Activated T-cell treated with anti-CD3 and anti-CD28 coated beads, Interleukin-2, amount 50 U/mL, for 72 hours (primary cell): ENCODE results near the gene HAT1. TPM values are rescaled to one million over a fixed set of nuclear protein-coding genes. Genes with fewer than 3 reads are reported as not detected.
"Not testable (repeated sequence)": the region's sequence is repeated elsewhere in the genome, so short reads cannot be mapped to it uniquely, and the experiment has no call there.

Experiments used
- ATAC-seq, 2 donors: fragments of 150-1000 bp; cut with Tn5 transposase; replicated peaks in 1 of 2; 2 replicates each; pipeline ENCODE4 v1.10.0; 2021; ENCODE audit warnings: moderate library complexity in 2 of 2, mild to moderate bottlenecking in 1 of 2
- DNase-seq, 2 donors: peaks; one replicate each; pipeline ENCODE4 v3.0.0; 2021 to 2022; ENCODE audit warnings: mixed read lengths in 1 of 2
- H3K27ac Mint-ChIP-seq: one replicate; pipeline ENCODE4 v1.8.0; 2022; ENCODE audit warnings: mild to moderate bottlenecking, moderate library complexity, mixed read lengths
- H3K27me3 Mint-ChIP-seq: one replicate; pipeline ENCODE4 v1.8.0; 2022; ENCODE audit warnings: low read depth, mixed read lengths
- H3K36me3 Mint-ChIP-seq, 2 donors: one replicate each; pipeline ENCODE4 v1.8.0; 2022; ENCODE audit warnings: mixed read lengths in 2 of 2, mild to moderate bottlenecking in 1 of 2; ENCODE audit not compliant: insufficient read depth in 2 of 2
- H3K4me1 Mint-ChIP-seq: one replicate; pipeline ENCODE4 v1.8.0; 2022; ENCODE audit warnings: low read depth, mixed read lengths
- H3K4me3 Mint-ChIP-seq, 2 donors: one replicate each; pipeline ENCODE4 v1.8.0; 2022; ENCODE audit warnings: mild to moderate bottlenecking in 2 of 2, mixed read lengths in 2 of 2, moderate library complexity in 2 of 2
- H3K9me3 Mint-ChIP-seq, 2 donors: one replicate each; pipeline ENCODE4 v1.8.0; 2022; ENCODE audit warnings: mixed read lengths in 2 of 2
- total RNA-seq, 2 donors: library from RNA; stranded (reverse); gene quantifications; one replicate each; pipeline ENCODE4 v1.2.3, GENCODE V29; 2022

Gene HAT1
- total RNA-seq, 2 donors from 2014 or later = 46.9 to 52.5 TPM

DNA sequence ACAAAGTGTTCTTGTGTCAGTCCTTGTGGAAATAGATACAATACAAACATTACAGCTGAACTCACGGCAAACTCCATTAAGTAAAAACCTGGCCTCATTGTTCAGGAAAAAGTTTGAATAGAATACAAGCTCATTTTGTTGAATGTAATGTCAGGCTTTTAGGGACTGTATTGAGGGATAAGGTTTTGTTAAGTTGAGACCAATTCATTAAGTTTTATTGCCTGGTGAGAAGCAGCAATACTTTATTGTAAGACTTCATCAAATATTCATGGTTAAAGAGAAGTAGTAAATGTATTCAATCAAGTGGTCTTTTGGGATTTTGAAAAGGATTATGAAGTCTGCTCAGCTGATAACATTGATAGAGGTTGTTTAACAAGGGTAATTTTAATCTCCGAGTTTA is 42.0 kb downstream of the HAT1 start:
- H3K9me3 Mint-ChIP-seq = no peaks in the 10 kb centered on the region
- H3K4me3 Mint-ChIP-seq = no peak overlapping the region
- DNase-seq (no peak), ATAC-seq (no peak)
- H3K36me3 Mint-ChIP-seq = peaks cover 2 to 16% of the 10 kb centered on the region in 2 donors
- peaks cover 14% of the 10 kb centered on the region for H3K4me1 Mint-ChIP-seq
- H3K27me3 Mint-ChIP-seq = no peaks in the 10 kb centered on the region
- no peak overlapping the region for H3K27ac Mint-ChIP-seq

DNA sequence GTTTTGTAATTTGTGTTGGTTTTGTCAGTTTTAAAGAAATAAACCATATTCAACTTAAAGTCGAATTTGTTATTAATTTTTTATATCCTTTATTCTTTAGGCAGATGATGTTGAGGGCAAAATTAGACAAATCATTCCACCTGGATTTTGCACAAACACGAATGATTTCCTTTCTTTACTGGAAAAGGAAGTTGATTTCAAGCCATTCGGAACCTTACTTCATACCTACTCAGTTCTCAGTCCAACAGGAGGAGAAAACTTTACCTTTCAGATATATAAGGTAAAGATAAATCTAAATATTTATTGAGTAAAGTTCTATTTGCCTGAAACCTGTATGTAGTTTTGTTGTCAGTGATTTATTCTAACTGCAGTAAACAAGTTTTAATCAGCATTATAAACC is 43.0 kb downstream of the HAT1 start:
- Mint-ChIP-seq H3K9me3 (no peaks in the 10 kb centered on the region), H3K27me3 (no peaks in the 10 kb centered on the region), H3K36me3 (peaks cover 2 to 13% of the 10 kb centered on the region in 2 donors), H3K27ac (no peak overlapping the region), H3K4me1 (peaks cover 14% of the 10 kb centered on the region), H3K4me3 (no peak overlapping the region)
- DNase-seq (no peak), ATAC-seq (peak; percentile 44 to 66)

- no peak overlapping the region for H3K27ac Mint-ChIP-seq
- H3K9me3 Mint-ChIP-seq = no peaks in the 10 kb centered on the region
- H3K4me1 Mint-ChIP-seq = peaks cover 14% of the 10 kb centered on the region
- H3K4me3 Mint-ChIP-seq = no peak overlapping the region
- H3K27me3 Mint-ChIP-seq = no peaks in the 10 kb centered on the region
- DNase-seq (no peak), ATAC-seq (peak in 1 of 2 donors; percentile 28)
- H3K36me3 Mint-ChIP-seq = peaks cover 2 to 13% of the 10 kb centered on the region in 2 donors
Measured at GRCh38 chr2:171965661-171966060, 43.4 kb downstream of the HAT1 start.

- no peaks in the 10 kb centered on the region for H3K27me3 Mint-ChIP-seq
- ATAC-seq (peak in 1 of 2 donors; percentile 64), DNase-seq (no peak)
- no peaks in the 10 kb centered on the region for H3K9me3 Mint-ChIP-seq
- peaks cover 14% of the 10 kb centered on the region for H3K4me1 Mint-ChIP-seq
- no peak overlapping the region for H3K4me3 Mint-ChIP-seq
- H3K36me3 Mint-ChIP-seq = peaks cover 2 to 15% of the 10 kb centered on the region in 2 donors
- no peak overlapping the region for H3K27ac Mint-ChIP-seq
Measured at GRCh38 chr2:171966235-171966634, 44.0 kb downstream of the HAT1 start.

GRCh38 chr2:171966688-171967087 is 44.4 kb downstream of the HAT1 start:
- Mint-ChIP-seq H3K27me3 (no peaks in the 10 kb centered on the region), H3K9me3 (no peaks in the 10 kb centered on the region)

DNA sequence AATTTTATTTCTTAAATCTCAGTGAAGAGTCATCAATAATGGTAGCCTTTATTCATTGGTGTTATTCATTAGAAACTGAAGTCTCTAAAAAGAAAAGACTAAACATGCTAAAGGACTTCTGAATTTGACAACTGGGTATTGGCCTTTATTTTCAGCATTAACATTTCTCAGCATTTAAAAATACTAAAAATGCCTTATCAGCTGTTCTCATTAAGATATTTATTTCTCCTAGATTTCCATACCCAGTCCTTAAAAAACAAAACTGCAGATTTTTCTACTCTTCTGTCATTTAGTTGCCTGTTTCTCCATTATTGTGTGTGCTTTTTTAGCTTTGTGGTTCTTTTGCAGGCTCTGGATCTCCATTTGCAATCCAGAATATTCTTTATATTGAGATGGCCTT is 46.2 kb downstream of the HAT1 start:
- Mint-ChIP-seq H3K36me3 (peaks cover 9 to 21% of the 10 kb centered on the region in 2 donors), H3K27me3 (no peaks in the 10 kb centered on the region), H3K4me3 (no peak overlapping the region), H3K4me1 (peaks cover 8% of the 10 kb centered on the region), H3K27ac (no peak overlapping the region), H3K9me3 (no peaks in the 10 kb centered on the region)
- ATAC-seq = no peak
- DNase-seq = no peak

More at GRCh38 chr2:171966688-171967087, 44.4 kb downstream of the HAT1 start:
- ATAC-seq (peak in 1 of 2 donors; percentile 57), DNase-seq (no peak)
- H3K4me3 Mint-ChIP-seq = no peak overlapping the region
- H3K4me1 Mint-ChIP-seq = peaks cover 14% of the 10 kb centered on the region
- peaks cover 4 to 16% of the 10 kb centered on the region in 2 donors for H3K36me3 Mint-ChIP-seq
- H3K27ac Mint-ChIP-seq = no peak overlapping the region

- no peak overlapping the region for H3K27ac Mint-ChIP-seq
- no peaks in the 10 kb centered on the region for H3K4me1 Mint-ChIP-seq
- no peaks in the 10 kb centered on the region for H3K27me3 Mint-ChIP-seq
- no peak for DNase-seq
- ATAC-seq = no peak
- peaks cover 14 to 19% of the 10 kb centered on the region in 2 donors for H3K36me3 Mint-ChIP-seq
- H3K4me3 Mint-ChIP-seq = no peak overlapping the region
- no peaks in the 10 kb centered on the region for H3K9me3 Mint-ChIP-seq
Measured at GRCh38 chr2:171972329-171972982, 50.2 kb downstream of the HAT1 start.

- ATAC-seq = no peak
- H3K9me3 Mint-ChIP-seq = no peaks in the 10 kb centered on the region
- H3K36me3 Mint-ChIP-seq = peaks cover 14 to 26% of the 10 kb centered on the region in 2 donors
Measured at GRCh38 chr2:171979103-171979502, 56.8 kb downstream of the HAT1 start.

GRCh38 chr2:171983924-171984323 is 61.7 kb downstream of the HAT1 start:
- not testable (repeated sequence) for H3K27ac Mint-ChIP-seq, DNase-seq, H3K4me1 Mint-ChIP-seq, H3K4me3 Mint-ChIP-seq, ATAC-seq, H3K27me3 Mint-ChIP-seq, H3K9me3 Mint-ChIP-seq
- peaks cover 5 to 13% of the 10 kb centered on the region in 2 donors for H3K36me3 Mint-ChIP-seq

More at GRCh38 chr2:171979103-171979502, 56.8 kb downstream of the HAT1 start:
- Mint-ChIP-seq H3K27ac (no peak overlapping the region), H3K4me1 (no peaks in the 10 kb centered on the region), H3K27me3 (no peaks in the 10 kb centered on the region), H3K4me3 (no peak overlapping the region)
- no peak for DNase-seq

GRCh38 chr2:171985076-171985475 is 62.8 kb downstream of the HAT1 start:
- DNase-seq = no peak
- no peak for ATAC-seq
- Mint-ChIP-seq H3K27ac (no peak overlapping the region), H3K27me3 (no peaks in the 10 kb centered on the region), H3K9me3 (no peaks in the 10 kb centered on the region), H3K4me3 (no peak overlapping the region), H3K36me3 (peaks cover 5 to 10% of the 10 kb centered on the region in 2 donors), H3K4me1 (no peaks in the 10 kb centered on the region)

- Mint-ChIP-seq H3K4me3 (no peak overlapping the region), H3K4me1 (peaks cover 10% of the 10 kb centered on the region), H3K27me3 (no peaks in the 10 kb centered on the region), H3K36me3 (peaks cover 3 to 9% of the 10 kb centered on the region in 2 donors), H3K27ac (no peak overlapping the region), H3K9me3 (no peaks in the 10 kb centered on the region)
- DNase-seq (no peak), ATAC-seq (no peak)
Measured at GRCh38 chr2:171986778-171987177, 64.5 kb downstream of the HAT1 start.

DNA sequence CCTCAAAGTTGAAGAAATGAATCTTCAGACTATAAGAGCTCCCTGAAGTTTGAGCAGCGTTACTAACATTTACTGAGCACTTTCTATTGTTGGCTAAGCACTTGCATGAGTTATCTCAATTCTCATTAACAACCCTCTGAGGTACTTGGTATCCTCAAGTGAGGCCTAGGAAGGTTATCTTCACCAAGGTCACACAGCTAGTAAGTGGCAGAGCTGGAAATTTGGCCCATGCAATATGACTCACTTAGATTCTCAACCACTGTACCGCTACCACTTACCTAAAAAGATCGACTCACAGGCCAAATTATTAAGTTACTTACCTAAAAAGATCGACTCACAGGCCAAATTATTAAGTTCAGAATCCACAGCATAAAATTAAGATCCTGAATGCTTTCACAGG is 68.8 kb downstream of the HAT1 start:
- DNase-seq = no peak
- H3K27ac Mint-ChIP-seq = no peak overlapping the region
- H3K36me3 Mint-ChIP-seq = no peaks in the 10 kb centered on the region
- no peaks in the 10 kb centered on the region for H3K27me3 Mint-ChIP-seq
- no peaks in the 10 kb centered on the region for H3K9me3 Mint-ChIP-seq
- H3K4me3 Mint-ChIP-seq = peak overlapping the region in 1 of 2 donors; percentile 54
- peaks cover 10% of the 10 kb centered on the region for H3K4me1 Mint-ChIP-seq
- ATAC-seq = peak; percentile 80 to 86

- H3K4me3 Mint-ChIP-seq = no peak overlapping the region
- H3K9me3 Mint-ChIP-seq = no peaks in the 10 kb centered on the region
Measured at GRCh38 chr2:171995586-171995985, 73.3 kb downstream of the HAT1 start.

DNA sequence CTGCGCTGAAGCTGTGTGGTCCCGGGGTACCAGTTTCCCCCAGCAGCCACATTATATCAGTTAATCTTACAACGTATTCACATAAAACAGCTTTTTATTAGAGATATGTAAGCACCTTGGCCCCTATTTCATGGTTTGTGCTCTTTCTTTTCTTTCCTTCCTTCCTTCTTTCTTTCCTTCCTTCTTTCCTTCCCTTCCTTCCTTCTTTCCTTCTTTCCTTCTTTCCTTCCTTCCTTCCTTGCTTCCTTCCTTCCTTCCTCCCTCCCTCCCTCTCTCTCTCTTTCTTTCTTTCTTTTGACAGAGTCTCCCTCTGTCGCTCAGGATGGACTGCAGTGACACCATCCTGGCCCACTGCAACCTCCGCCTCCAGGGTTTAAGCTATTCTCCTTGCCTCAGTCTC is 73.8 kb downstream of the HAT1 start:
- DNase-seq (no peak), ATAC-seq (no peak)
- Mint-ChIP-seq H3K4me1 (peaks cover 27% of the 10 kb centered on the region), H3K27me3 (no peaks in the 10 kb centered on the region), H3K4me3 (no peak overlapping the region), H3K36me3 (no peaks in the 10 kb centered on the region), H3K9me3 (no peaks in the 10 kb centered on the region), H3K27ac (no peak overlapping the region)

More at GRCh38 chr2:171995586-171995985, 73.3 kb downstream of the HAT1 start:
- Mint-ChIP-seq H3K27me3 (no peaks in the 10 kb centered on the region), H3K4me1 (peaks cover 27% of the 10 kb centered on the region), H3K36me3 (no peaks in the 10 kb centered on the region), H3K27ac (no peak overlapping the region)
- ATAC-seq (no peak), DNase-seq (no peak)
